ENCODE data around the gene GUCY2C. TPM values are rescaled to one million over a fixed set of nuclear protein-coding genes. Genes with fewer than 3 reads are reported as not detected.

GUCY2C gene
- total and polyA plus RNA-seq, 2 donors (not counting 3 experiments of a cell fraction or from before 2014, with no cell fraction given), result not detected

DNA sequence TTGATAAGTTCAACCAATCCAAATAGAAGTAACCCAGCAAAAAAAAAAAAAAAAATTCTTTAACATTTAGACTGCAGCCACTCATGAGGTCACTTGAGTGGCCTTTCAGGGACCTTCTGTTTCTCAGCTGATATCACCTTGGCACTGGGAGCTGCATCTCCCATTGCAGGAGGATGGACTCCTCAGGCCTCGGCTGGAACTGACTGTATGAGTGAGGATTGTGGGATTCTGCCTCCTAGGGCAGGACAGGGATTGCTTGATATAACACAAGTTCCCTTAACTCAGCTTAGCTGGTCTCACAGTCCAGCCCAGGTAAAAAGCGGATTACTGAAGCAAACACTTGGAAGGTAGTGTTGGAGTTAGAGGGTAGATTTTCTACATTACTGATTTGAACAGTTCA is 3.5 kb upstream of the GUCY2C start:
- FAIRE-seq (no peak), DNase-seq (ENCODE audit: low read depth, low spot score) (no peak)
- Histone ChIP-seq H3K9me1 (replicated peaks; ENCODE audit: control insufficient read depth, extremely low read depth, insufficient read depth, low read length) (no peaks in the 10 kb centered on the region), H3K27ac (ENCODE audit: insufficient read depth, low read depth, low read length) (no peak overlapping the region), H3K4me3 (replicated peaks in 1 of 3; ENCODE audit: insufficient read depth in 1 of 3, low read depth in 1 of 3, low read length in 3 of 3) (no peak overlapping the region), H3K4me1 (ENCODE audit: control insufficient read depth, extremely low read depth, insufficient read depth, low read length) (no peaks in the 10 kb centered on the region), H3K36me3 (ENCODE audit: control insufficient read depth in 2 of 2, extremely low read depth in 1 of 2, insufficient read depth in 2 of 2, low read length in 2 of 2) (no peaks in the 10 kb centered on the region), H3K4me2 (ENCODE audit: insufficient read depth, low read length) (no peak overlapping the region), H3K27me3 (ENCODE audit: control insufficient read depth in 2 of 2, insufficient read depth in 2 of 2, low read length in 2 of 2) (no peaks in the 10 kb centered on the region), H2AFZ (ENCODE audit: low read depth, low read length) (no peak overlapping the region), H4K20me1 (replicated peaks; ENCODE audit: control insufficient read depth, extremely low read depth, insufficient read depth, low read length) (no peaks in the 10 kb centered on the region), H3K9me3 (replicated peaks; ENCODE audit: control insufficient read depth, insufficient read depth, low read length) (no peaks in the 10 kb centered on the region), H3K79me2 (ENCODE audit: control insufficient read depth, insufficient read depth, low read length) (no peaks in the 10 kb centered on the region), H3K9ac (replicated peaks; ENCODE audit: extremely low read depth, insufficient read depth, low read length) (no peak overlapping the region)
- dilution Hi-C loops (cut with MboI; ENCODE audit: extremely low pct_ligation_motif_present, low sequenced_read_pairs), result no loop called here
- BruUV-seq (replicated peaks), result no TSS peak
- ChIA-PET CTCF (no interaction called here), POLR2A (no interaction called here)
- TF ChIP-seq EZH2 (IDR thresholded peaks at IDR 0.05; ENCODE audit: borderline replicate concordance, low read depth, low read length, severe bottlenecking), result no peak
- TF ChIP-seq MAX (IDR thresholded peaks at IDR 0.05; ENCODE audit: insufficient read depth, insufficient read length), result no peak
- TF ChIP-seq FOS (IDR thresholded peaks at IDR 0.05; ENCODE audit: borderline replicate concordance, insufficient read depth, low read length), result no peak
- intact Hi-C loops (cut with micrococcal nuclease), result no loop called here

- Histone ChIP-seq H3K27ac (ENCODE audit: insufficient read depth, low read depth, low read length) (no peak overlapping the region), H3K9me1 (replicated peaks; ENCODE audit: control insufficient read depth, extremely low read depth, insufficient read depth, low read length) (no peaks in the 10 kb centered on the region), H4K20me1 (replicated peaks; ENCODE audit: control insufficient read depth, extremely low read depth, insufficient read depth, low read length) (no peaks in the 10 kb centered on the region), H3K36me3 (ENCODE audit: control insufficient read depth in 2 of 2, extremely low read depth in 1 of 2, insufficient read depth in 2 of 2, low read length in 2 of 2) (no peaks in the 10 kb centered on the region), H3K79me2 (ENCODE audit: control insufficient read depth, insufficient read depth, low read length) (no peaks in the 10 kb centered on the region), H3K9me3 (replicated peaks; ENCODE audit: control insufficient read depth, insufficient read depth, low read length) (no peaks in the 10 kb centered on the region), H3K4me1 (ENCODE audit: control insufficient read depth, extremely low read depth, insufficient read depth, low read length) (no peaks in the 10 kb centered on the region), H3K4me2 (ENCODE audit: insufficient read depth, low read length) (no peak overlapping the region), H3K4me3 (replicated peaks in 1 of 3; ENCODE audit: insufficient read depth in 1 of 3, low read depth in 1 of 3, low read length in 3 of 3) (no peak overlapping the region), H3K27me3 (ENCODE audit: control insufficient read depth in 2 of 2, insufficient read depth in 2 of 2, low read length in 2 of 2) (no peaks in the 10 kb centered on the region), H3K9ac (replicated peaks; ENCODE audit: extremely low read depth, insufficient read depth, low read length) (no peak overlapping the region), H2AFZ (ENCODE audit: low read depth, low read length) (no peak overlapping the region)
- no peak for DNase-seq (ENCODE audit: low read depth, low spot score)
- ChIA-PET POLR2A (no interaction called here), CTCF (no interaction called here)
- FAIRE-seq, result no peak
- TF ChIP-seq EZH2 (IDR thresholded peaks at IDR 0.05; ENCODE audit: borderline replicate concordance, low read depth, low read length, severe bottlenecking) (no peak), POLR2A (IDR thresholded peaks at IDR 0.05; ENCODE audit: low read depth, low read length) (no peak), JUN (IDR thresholded peaks at IDR 0.05; ENCODE audit: borderline replicate concordance, insufficient read depth, insufficient read length, low read depth) (no peak), POLR2AphosphoS5 (IDR thresholded peaks at IDR 0.05; ENCODE audit: insufficient read depth, low read depth, low read length) (no peak), GATA2 (IDR thresholded peaks at IDR 0.05; ENCODE audit: insufficient read depth, insufficient read length, low read depth, low read length) (no peak), MAX (IDR thresholded peaks at IDR 0.05; ENCODE audit: insufficient read depth, insufficient read length) (no peak), CTCF (IDR thresholded peaks at IDR 0.05; ENCODE audit: extremely low read depth in 1 of 2, insufficient read depth in 1 of 2, low read depth in 1 of 2, low read length in 2 of 2) (no peak), FOS (IDR thresholded peaks at IDR 0.05; ENCODE audit: borderline replicate concordance, insufficient read depth, low read length) (no peak), MYC (IDR thresholded peaks at IDR 0.05; ENCODE audit: low read depth, low read length) (no peak)
- dilution Hi-C loops (cut with MboI; ENCODE audit: extremely low pct_ligation_motif_present, low sequenced_read_pairs), result no loop called here
- no TSS peak for BruUV-seq (replicated peaks)
- intact Hi-C loops (cut with micrococcal nuclease), result no loop called here
Observed at GRCh38 chr12:14698555-14698954, 2.2 kb upstream of the GUCY2C start.

All from endothelial cell of umbilical vein (primary cell).